Esophagus squamous epithelium (tissue), 4 donors: ENCODE measurements around the gene COL23A1.

Experiments used
- POLR2A ChIP-seq, 4 donors: fragments of 450-650 bp; IDR thresholded peaks; one replicate each; pipeline ENCODE4 v1.6.1; 2017; ENCODE audit warnings: antibody characterized with exemption in 4 of 4, mild to moderate bottlenecking in 4 of 4, moderate library complexity in 3 of 4
- TF ChIP-seq, protein P1 (sequence below), 6 experiments: fragments of 450-650 bp in 4 of 6; fragments of 200-600 bp in 2 of 6; sonication (generic) in 2 of 6; IDR thresholded peaks; one replicate each; pipeline ENCODE4 v1.5.1; 2016 to 2019; ENCODE audit warnings: antibody characterized with exemption in 6 of 6, mild to moderate bottlenecking in 4 of 6, moderate library complexity in 4 of 6

DNA sequence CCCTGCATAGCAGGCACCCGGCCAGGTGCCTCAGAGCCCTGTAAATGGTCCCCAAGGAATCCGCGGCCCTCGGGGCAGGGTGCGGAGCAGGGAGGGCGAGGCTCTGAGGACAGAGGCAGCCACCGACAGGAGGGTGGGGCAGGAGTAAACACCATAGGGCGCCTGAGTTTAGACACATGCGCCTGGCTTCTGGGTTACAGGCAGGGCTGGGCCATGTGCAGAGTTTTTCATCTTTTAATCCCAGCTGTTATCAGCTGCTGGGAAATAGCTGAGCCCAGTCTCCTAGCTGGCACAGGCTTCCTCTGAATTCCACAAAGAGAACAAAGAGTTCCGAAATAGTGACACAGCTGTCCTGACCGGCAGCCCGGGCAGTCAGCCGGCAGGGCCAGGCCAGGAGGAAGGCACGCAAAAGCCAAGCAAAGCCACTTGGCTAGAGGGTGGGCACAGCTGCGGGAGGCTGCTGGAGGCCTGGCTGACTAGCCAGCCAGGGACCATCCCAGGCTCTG is 258.6 kb downstream of the COL23A1 start:
- TF ChIP-seq, protein P1, sequence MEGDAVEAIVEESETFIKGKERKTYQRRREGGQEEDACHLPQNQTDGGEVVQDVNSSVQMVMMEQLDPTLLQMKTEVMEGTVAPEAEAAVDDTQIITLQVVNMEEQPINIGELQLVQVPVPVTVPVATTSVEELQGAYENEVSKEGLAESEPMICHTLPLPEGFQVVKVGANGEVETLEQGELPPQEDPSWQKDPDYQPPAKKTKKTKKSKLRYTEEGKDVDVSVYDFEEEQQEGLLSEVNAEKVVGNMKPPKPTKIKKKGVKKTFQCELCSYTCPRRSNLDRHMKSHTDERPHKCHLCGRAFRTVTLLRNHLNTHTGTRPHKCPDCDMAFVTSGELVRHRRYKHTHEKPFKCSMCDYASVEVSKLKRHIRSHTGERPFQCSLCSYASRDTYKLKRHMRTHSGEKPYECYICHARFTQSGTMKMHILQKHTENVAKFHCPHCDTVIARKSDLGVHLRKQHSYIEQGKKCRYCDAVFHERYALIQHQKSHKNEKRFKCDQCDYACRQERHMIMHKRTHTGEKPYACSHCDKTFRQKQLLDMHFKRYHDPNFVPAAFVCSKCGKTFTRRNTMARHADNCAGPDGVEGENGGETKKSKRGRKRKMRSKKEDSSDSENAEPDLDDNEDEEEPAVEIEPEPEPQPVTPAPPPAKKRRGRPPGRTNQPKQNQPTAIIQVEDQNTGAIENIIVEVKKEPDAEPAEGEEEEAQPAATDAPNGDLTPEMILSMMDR (IDR thresholded peaks at IDR 0.05), result no peak
- TF ChIP-seq POLR2A (IDR thresholded peaks at IDR 0.05), result no peak
